Measurements from ENCODE around the gene ZNF618.

ZNF618 gene

GRCh38 chr9:113943112-113944009 lies 67.3 kb downstream of the ZNF618 start:
- Histone ChIP-seq H3K27me3 (ENCODE audit: insufficient read depth, poor library complexity, severe bottlenecking) (no peaks in the 10 kb centered on the region), H3K4me3 (ENCODE audit: severe bottlenecking) (no peak overlapping the region), H3K4me1 (ENCODE audit: insufficient read depth, poor library complexity, severe bottlenecking) (no peaks in the 10 kb centered on the region), H3K9me3 (ENCODE audit: severe bottlenecking) (peaks cover 6% of the 10 kb centered on the region), H3K27ac (ENCODE audit: poor library complexity, severe bottlenecking) (no peak overlapping the region), H3K36me3 (ENCODE audit: low read depth) (no peaks in the 10 kb centered on the region)
- no peak for TF ChIP-seq CTCF (IDR thresholded peaks at IDR 0.05; ENCODE audit: poor library complexity, severe bottlenecking)
- no peak for ATAC-seq (ENCODE audit: low read depth)
- no peak for DNase-seq (ENCODE audit: low spot score)

GRCh38 chr9:113945784-113946183 lies 69.7 kb downstream of the ZNF618 start:
- no peaks in the 10 kb centered on the region for H3K36me3 ChIP-seq (ENCODE audit: low read depth)
- H3K27me3 ChIP-seq (ENCODE audit: insufficient read depth, poor library complexity, severe bottlenecking) = no peaks in the 10 kb centered on the region
- no peak overlapping the region for H3K4me3 ChIP-seq (ENCODE audit: severe bottlenecking)
- no peak for ATAC-seq (ENCODE audit: low read depth)
- DNase-seq (ENCODE audit: low spot score) = no peak
- TF ChIP-seq CTCF (IDR thresholded peaks at IDR 0.05; ENCODE audit: poor library complexity, severe bottlenecking) = no peak
- H3K9me3 ChIP-seq (ENCODE audit: severe bottlenecking) = no peaks in the 10 kb centered on the region
- H3K4me1 ChIP-seq (ENCODE audit: insufficient read depth, poor library complexity, severe bottlenecking) = no peaks in the 10 kb centered on the region
- H3K27ac ChIP-seq (ENCODE audit: poor library complexity, severe bottlenecking) = no peak overlapping the region

GRCh38 chr9:113946496-113947115 lies 70.5 kb downstream of the ZNF618 start:
- TF ChIP-seq CTCF (IDR thresholded peaks at IDR 0.05; ENCODE audit: poor library complexity, severe bottlenecking) = no peak
- ATAC-seq (ENCODE audit: low read depth) (no peak), DNase-seq (ENCODE audit: low spot score) (no peak)
- Histone ChIP-seq H3K4me3 (ENCODE audit: severe bottlenecking) (no peak overlapping the region), H3K27ac (ENCODE audit: poor library complexity, severe bottlenecking) (no peak overlapping the region), H3K4me1 (ENCODE audit: insufficient read depth, poor library complexity, severe bottlenecking) (no peaks in the 10 kb centered on the region), H3K36me3 (ENCODE audit: low read depth) (no peaks in the 10 kb centered on the region), H3K9me3 (ENCODE audit: severe bottlenecking) (no peaks in the 10 kb centered on the region), H3K27me3 (ENCODE audit: insufficient read depth, poor library complexity, severe bottlenecking) (no peaks in the 10 kb centered on the region)

- Histone ChIP-seq H3K36me3 (ENCODE audit: low read depth) (no peaks in the 10 kb centered on the region), H3K27ac (ENCODE audit: poor library complexity, severe bottlenecking) (no peak overlapping the region), H3K4me3 (ENCODE audit: severe bottlenecking) (no peak overlapping the region), H3K27me3 (ENCODE audit: insufficient read depth, poor library complexity, severe bottlenecking) (no peaks in the 10 kb centered on the region), H3K4me1 (ENCODE audit: insufficient read depth, poor library complexity, severe bottlenecking) (no peaks in the 10 kb centered on the region), H3K9me3 (ENCODE audit: severe bottlenecking) (no peaks in the 10 kb centered on the region)
- TF ChIP-seq CTCF (IDR thresholded peaks at IDR 0.05; ENCODE audit: poor library complexity, severe bottlenecking) = no peak
- DNase-seq (ENCODE audit: low spot score) (no peak), ATAC-seq (ENCODE audit: low read depth) (no peak)
Observed at GRCh38 chr9:113947941-113948340, 71.8 kb downstream of the ZNF618 start.
